H1 (cell line): Measurements from ENCODE around the gene FOXS1. TPM values are rescaled to one million over a fixed set of nuclear protein-coding genes. Genes with fewer than 3 reads are reported as not detected.
A peak's percentile ranks its signal among the peaks of the same experiment; 100 is the strongest.

ENCODE experiments used
- CTCF ChIA-PET: fragments of 300-600 bp; sonication (Branson Sonifier 250); formaldehyde crosslinking; loops from one replicate; lab custom pipeline; 2021; ENCODE audit not compliant: partially characterized antibody; lab: Charles Lee
- POLR2A ChIA-PET: fragments of 300-600 bp; sonication (Branson Sonifier 250); formaldehyde crosslinking; loops from one replicate; lab custom pipeline; 2021; ENCODE audit warnings: inconsistent platforms; ENCODE audit not compliant: partially characterized antibody; lab: Charles Lee
- DNase-seq, 2 experiments: peaks; one replicate each; pipeline versions ENCODE4 v3.0.0 to v3.0.0-alpha.2; 2010 to 2022; ENCODE audit warnings: low spot score in 2 of 2, low read depth in 1 of 2, mixed read lengths in 1 of 2
- FAIRE-seq: peaks from 2 replicates; lab custom pipeline; 2011; peaks lifted over from hg19 to GRCh38; lab: Jason Lieb, UNC
- H2AFZ ChIP-seq: 2 replicates; pipeline ENCODE4 v1.8.1; 2012; ENCODE audit warnings: low read length, inconsistent platforms
- H2AK5ac ChIP-seq: 2 replicates; pipeline ENCODE4 v1.6.1; 2013; ENCODE audit warnings: low read depth, low read length
- H2BK120ac ChIP-seq: replicated peaks from 2 replicates; pipeline ENCODE3; 2013; ENCODE audit warnings: low read depth, low read length, inconsistent platforms
- H2BK12ac ChIP-seq: 2 replicates; pipeline ENCODE4 v1.6.1; 2013; ENCODE audit warnings: low read depth, low read length
- H2BK15ac ChIP-seq: 2 replicates; pipeline ENCODE4 v1.6.1; 2013; ENCODE audit warnings: low read length
- H2BK20ac ChIP-seq: 2 replicates; pipeline ENCODE4 v1.6.1; 2013; ENCODE audit warnings: low read length
- H2BK5ac ChIP-seq: 2 replicates; pipeline ENCODE4 v1.6.1; 2013; ENCODE audit warnings: low read depth, low read length
- H3K14ac ChIP-seq: 2 replicates; pipeline ENCODE4 v1.6.1; 2013; ENCODE audit warnings: inconsistent platforms; ENCODE audit not compliant: insufficient read length
- H3K18ac ChIP-seq: 2 replicates; pipeline ENCODE4 v1.6.1; 2013; ENCODE audit warnings: low read length; ENCODE audit errors: extremely low read depth
- H3K23ac ChIP-seq: 2 replicates; pipeline ENCODE4 v1.6.1; 2013; ENCODE audit warnings: inconsistent platforms; ENCODE audit not compliant: insufficient read length
- H3K23me2 ChIP-seq: 2 replicates; pipeline ENCODE4 v1.6.1; 2013; ENCODE audit warnings: low read depth, low read length
- H3K27ac ChIP-seq: 2 replicates; pipeline ENCODE4 v1.6.1; 2011; ENCODE audit warnings: low read depth, low read length, inconsistent platforms
- H3K27me3 ChIP-seq, 4 experiments: replicated peaks in 1 of 4; 1 replicate in 1 of 4; 2 replicates in 3 of 4; pipeline versions ENCODE4 v1.6.1 to v1.8.1; 2011 to 2013; ENCODE audit warnings: low read length in 3 of 4, mild to moderate bottlenecking in 3 of 4, inconsistent platforms in 2 of 4, mixed read lengths in 2 of 4, moderate library complexity in 1 of 4; ENCODE audit not compliant: control insufficient read depth in 3 of 4, insufficient read depth in 3 of 4; ENCODE audit errors: extremely low read depth in 1 of 4
- H3K36me3 ChIP-seq, 4 experiments: 2 replicates each; pipeline versions ENCODE4 v1.6.1 to v1.8.1; 2011 to 2013; ENCODE audit warnings: mild to moderate bottlenecking in 4 of 4, low read length in 3 of 4, moderate library complexity in 2 of 4, control low read depth in 1 of 4, inconsistent platforms in 1 of 4; ENCODE audit not compliant: insufficient read depth in 4 of 4, control insufficient read depth in 2 of 4
- H3K4ac ChIP-seq: replicated peaks from 2 replicates; pipeline ENCODE3; 2013; ENCODE audit warnings: low read length, low read depth, mixed read lengths, inconsistent platforms; ENCODE audit not compliant: insufficient read length
- H3K4me1 ChIP-seq, 4 experiments: replicated peaks in 1 of 4; 1 replicate in 1 of 4; 2 replicates in 3 of 4; pipeline versions ENCODE4 v1.6.1 to v1.8.1; 2011 to 2013; ENCODE audit warnings: low read length in 3 of 4, inconsistent platforms in 2 of 4, mixed read lengths in 1 of 4; ENCODE audit not compliant: insufficient read depth in 4 of 4, control insufficient read depth in 3 of 4
- H3K4me2 ChIP-seq, 2 experiments: 2 replicates each; pipeline versions ENCODE4 v1.6.1 to v1.8.1; 2011 to 2013; ENCODE audit warnings: low read depth in 2 of 2, low read length in 2 of 2, control low read depth in 1 of 2, inconsistent platforms in 1 of 2, mild to moderate bottlenecking in 1 of 2; ENCODE audit not compliant: insufficient read depth in 1 of 2
- H3K4me3 ChIP-seq, 4 experiments: fragments of 200-600, 300-600 bp in 1 of 4; sonication (generic), shearing (Covaris generic), sonication (Bioruptor Twin) in 1 of 4; 2 replicates each; pipeline versions ENCODE4 v1.5.1 to v1.8.1; 2011 to 2016; ENCODE audit warnings: low read length in 4 of 4, low read depth in 3 of 4, control low read depth in 2 of 4, inconsistent platforms in 2 of 4, mild to moderate bottlenecking in 2 of 4, mixed read lengths in 1 of 4, moderate library complexity in 1 of 4; ENCODE audit not compliant: insufficient read depth in 2 of 4; ENCODE audit errors: extremely low read depth in 1 of 4
- H3K56ac ChIP-seq: replicated peaks from 2 replicates; pipeline ENCODE3; 2013; ENCODE audit warnings: low read depth, mild to moderate bottlenecking, mixed read lengths, low read length, inconsistent platforms; ENCODE audit not compliant: insufficient read length
- H3K79me1 ChIP-seq: 2 replicates; pipeline ENCODE4 v1.6.1; 2013; ENCODE audit warnings: low read depth, low read length, control low read depth
- H3K79me2 ChIP-seq, 2 experiments: 2 replicates each; pipeline versions ENCODE4 v1.6.1 to v1.8.1; 2012 to 2013; ENCODE audit warnings: low read length in 2 of 2, mild to moderate bottlenecking in 2 of 2, inconsistent platforms in 1 of 2; ENCODE audit not compliant: insufficient read depth in 2 of 2, control insufficient read depth in 1 of 2
- H3K9ac ChIP-seq, 4 experiments: replicated peaks in 1 of 4; 1 replicate in 1 of 4; 2 replicates in 3 of 4; pipeline versions ENCODE4 v1.6.1 to v1.8.1; 2011 to 2013; ENCODE audit warnings: low read depth in 3 of 4, low read length in 3 of 4, control low read depth in 2 of 4, mild to moderate bottlenecking in 2 of 4, moderate library complexity in 2 of 4, inconsistent platforms in 1 of 4; ENCODE audit errors: extremely low read depth in 1 of 4
- H3K9me3 ChIP-seq, 2 experiments: 2 replicates each; pipeline versions ENCODE4 v1.6.1 to v1.8.1; 2012 to 2013; ENCODE audit warnings: mild to moderate bottlenecking in 2 of 2, moderate library complexity in 2 of 2, control low read depth in 1 of 2, inconsistent platforms in 1 of 2, low read depth in 1 of 2, low read length in 1 of 2, mixed read lengths in 1 of 2; ENCODE audit not compliant: insufficient read depth in 2 of 2
- H4K20me1 ChIP-seq, 2 experiments: replicated peaks in 1 of 2; 2 replicates each; pipeline versions ENCODE3 to v1.8.1; 2011 to 2013; ENCODE audit warnings: inconsistent platforms in 2 of 2, low read length in 2 of 2, mild to moderate bottlenecking in 1 of 2; ENCODE audit not compliant: insufficient read depth in 2 of 2, control insufficient read depth in 1 of 2
- H4K5ac ChIP-seq: 2 replicates; pipeline ENCODE4 v1.6.1; 2013; ENCODE audit warnings: low read length, low read depth, mixed read lengths, inconsistent platforms; ENCODE audit not compliant: insufficient read length
- H4K8ac ChIP-seq: 2 replicates; pipeline ENCODE4 v1.8.0; 2013; ENCODE audit warnings: mild to moderate bottlenecking, moderate library complexity, low read length, inconsistent platforms; ENCODE audit not compliant: insufficient read depth; ENCODE audit errors: extremely low read depth
- H4K91ac ChIP-seq: replicated peaks from 2 replicates; pipeline ENCODE3; 2013; ENCODE audit warnings: low read length, mixed read lengths, inconsistent platforms; ENCODE audit not compliant: insufficient read length
- CBX5 ChIP-seq: fragments of 300-800, 300-1000 bp; sonication (generic); IDR thresholded peaks from 2 replicates; pipeline ENCODE4 v1.7.1; 2016; ENCODE audit warnings: antibody characterized with exemption, low read length, low read depth
- CBX8 ChIP-seq: fragments of 300-800, 300-1000 bp; sonication (generic); IDR thresholded peaks from 2 replicates; pipeline ENCODE4 v1.7.1; 2016; ENCODE audit warnings: low read depth, low read length, borderline replicate concordance
- KDM5A ChIP-seq: fragments of 200-600 bp; IDR thresholded peaks from 2 replicates; pipeline ENCODE4 v1.7.1; 2012; ENCODE audit warnings: mild to moderate bottlenecking, low read length, inconsistent platforms, mixed read lengths
- SIRT6 ChIP-seq: IDR thresholded peaks from one replicate; pipeline ENCODE4 v1.7.1; 2012; ENCODE audit warnings: low read length, inconsistent platforms
- SP1 ChIP-seq: IDR thresholded peaks from 2 replicates; pipeline ENCODE4 v1.6.1; 2011; ENCODE audit warnings: low read depth, low read length
- SP4 ChIP-seq: IDR thresholded peaks from 2 replicates; pipeline ENCODE4 v1.6.1; 2012; ENCODE audit warnings: low read length, inconsistent platforms
- WGBS, 2 experiments: shearing (Covaris generic) in 1 of 2; methylation state at CpG; one replicate each; pipeline versions ENCODE4 v1.1.6 to v1.1.7; 2013 to 2015; ENCODE audit warnings: low lambda C conversion rate in 2 of 2, mixed read lengths in 2 of 2, inconsistent platforms in 1 of 2, low coverage in 1 of 2, missing lambda C conversion rate in 1 of 2; ENCODE audit not compliant: insufficient replicate concordance in 2 of 2, insufficient coverage in 1 of 2, insufficient read length in 1 of 2; ENCODE audit errors: extremely low coverage in 1 of 2, missing lambda C conversion rate in 1 of 2; 5-methylcytosine and 5-hydroxymethylcytosine counted together
- polyA plus RNA-seq, 7 experiments: library from polyadenylated mRNA; depleted of rRNA in 3 of 7; stranded (reverse) in 5 of 7; unstranded in 2 of 7; fragments of >200 nt in 5 of 7; fragments of 200-250 nt in 2 of 7; gene quantifications; 1 replicate in 5 of 7; 2 replicates in 1 of 7; 4 replicates in 1 of 7; pipeline versions ENCODE4 v1.2.1 to v1.2.3, GENCODE V29; 2011 to 2013; ENCODE audit warnings: missing spikeins in 2 of 7, mixed read lengths in 2 of 7
- total RNA-seq: library from RNA; stranded (reverse); fragmentation: NEBNext Ultra II Directional; extraction: Animal tissue kit (Norgen Biotek cat#: 25700); gene quantifications from 2 replicates; pipeline ENCODE4 v1.2.1, GENCODE V29; 2021
- TF ChIP-seq, protein P1 (sequence below): IDR thresholded peaks from 2 replicates; pipeline ENCODE4 v1.6.1; 2012; ENCODE audit warnings: inconsistent platforms
- TF ChIP-seq, protein P2 (sequence below): IDR thresholded peaks from 2 replicates; pipeline ENCODE4 v1.6.1; 2011; ENCODE audit warnings: low read length, improper control_type of control experiment
- TF ChIP-seq, protein P3 (sequence below): IDR thresholded peaks from 2 replicates; pipeline ENCODE4 v1.6.1; 2011; ENCODE audit warnings: low read depth, mild to moderate bottlenecking, low read length; ENCODE audit not compliant: insufficient read depth

Gene FOXS1
- total and polyA plus RNA-seq, 2 of the 8 experiments (the other 6 are each of a cell fraction or from before 2014, with no cell fraction given) = 0.45 TPM; not detected in 1

DNA sequence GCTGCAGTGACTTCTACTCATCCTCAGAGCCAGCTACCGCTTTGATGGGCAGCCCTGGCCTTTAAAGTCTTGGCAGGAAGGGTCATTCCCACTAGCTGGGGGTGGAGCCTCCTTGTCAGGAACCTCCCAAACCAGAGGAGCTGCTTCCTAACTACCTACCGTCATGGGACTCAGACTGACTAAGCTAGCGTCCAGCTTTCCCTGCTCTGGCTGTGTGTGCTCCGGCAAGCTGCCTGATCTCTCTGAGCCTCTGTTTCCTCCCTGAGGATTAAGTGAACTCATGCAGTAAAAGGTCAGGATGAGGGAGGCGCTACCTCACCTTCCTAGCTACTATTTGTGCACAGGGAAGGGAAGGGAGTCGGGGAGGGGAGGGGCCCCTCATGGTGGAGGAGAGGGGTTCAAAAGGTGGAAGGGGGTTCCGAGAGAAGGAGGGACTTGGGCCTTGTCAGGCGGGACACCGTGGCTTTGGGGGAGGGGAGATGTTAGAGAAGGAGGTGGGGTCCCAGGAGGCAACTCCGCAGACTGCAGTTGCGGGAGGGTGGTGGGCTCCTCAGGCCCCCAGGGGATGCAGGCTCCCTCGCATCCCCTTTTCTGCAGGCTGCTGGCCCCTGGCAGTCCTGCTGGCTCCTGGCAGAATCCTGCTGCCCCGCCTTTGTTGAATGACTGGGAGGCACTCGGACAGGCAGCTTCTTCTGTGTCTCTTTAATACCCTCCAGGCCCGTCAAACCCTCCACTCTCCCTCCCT is 15.2 kb upstream of the FOXS1 start:
- Histone ChIP-seq H3K18ac (peak overlapping the region; percentile 38; the same call in 1 of the 2 replicates), H3K36me3 (no peaks in the 10 kb centered on the region), H3K4me1 (peaks cover 3 to 34% (median 18%) of the 10 kb centered on the region in 4 experiments), H2BK15ac (peak overlapping the region; percentile 88; the same call in 1 of the 2 replicates), H2AK5ac (no peak overlapping the region), H3K27me3 (peaks cover 0 to 17% (median 13%) of the 10 kb centered on the region in 4 experiments; a peak in 5 of 7 replicates), H4K5ac (no peak overlapping the region), H4K20me1 (no peaks in the 10 kb centered on the region), H3K4ac (no peak overlapping the region), H3K56ac (no peak overlapping the region), H4K91ac (no peak overlapping the region), H2BK20ac (0 out of 2 replicates have a peak overlapping the region, but pooled peaks have one; percentile 16), H3K4me3 (peak overlapping the region; percentile 60 to 89 (median 84)), H2BK120ac (no peak overlapping the region), H3K9ac (no peak overlapping the region), H3K27ac (no peak overlapping the region), H2BK5ac (no peak overlapping the region), H3K23me2 (peaks cover 15% of the 10 kb centered on the region), H3K14ac (no peak overlapping the region), H3K23ac (no peak overlapping the region), H3K79me2 (no peaks in the 10 kb centered on the region), H3K9me3 (no peaks in the 10 kb centered on the region), H4K8ac (no peak overlapping the region), H3K4me2 (peak overlapping the region; percentile 68 to 97), H2AFZ (no peak overlapping the region; the same call in 1 of the 2 replicates), H2BK12ac (no peak overlapping the region), H3K79me1 (no peaks in the 10 kb centered on the region)
- CTCF ChIA-PET = interaction anchor here (0.6 to 2.7 kb wide), 16 partner anchors 10 to 778 kb away, joined by 3 to 17 read pairs (median 4); partner anchors contain the start of gene PDRG1
- FAIRE-seq (peak; percentile 79), DNase-seq (peak in 1 of 2 experiments; percentile 71)
- WGBS, 2 experiments = 8% methylated on average over 13 of the region's 15 CpGs; no CpG with 5 or more reads in 1 of the 2 experiments
- POLR2A ChIA-PET = interaction anchor here (0.7 to 1.6 kb wide), 7 partner anchors 9 to 241 kb away, joined by 3 to 6 read pairs (median 4); partner anchors contain the start of gene PDRG1
- TF ChIP-seq SIRT6 (no peak), CBX8 (no peak), CBX5 (no peak), KDM5A (no peak), SP1 (no peak), SP4 (no peak)
- TF ChIP-seq, protein P1, sequence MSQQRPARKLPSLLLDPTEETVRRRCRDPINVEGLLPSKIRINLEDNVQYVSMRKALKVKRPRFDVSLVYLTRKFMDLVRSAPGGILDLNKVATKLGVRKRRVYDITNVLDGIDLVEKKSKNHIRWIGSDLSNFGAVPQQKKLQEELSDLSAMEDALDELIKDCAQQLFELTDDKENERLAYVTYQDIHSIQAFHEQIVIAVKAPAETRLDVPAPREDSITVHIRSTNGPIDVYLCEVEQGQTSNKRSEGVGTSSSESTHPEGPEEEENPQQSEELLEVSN = no peak
- TF ChIP-seq, protein P2, sequence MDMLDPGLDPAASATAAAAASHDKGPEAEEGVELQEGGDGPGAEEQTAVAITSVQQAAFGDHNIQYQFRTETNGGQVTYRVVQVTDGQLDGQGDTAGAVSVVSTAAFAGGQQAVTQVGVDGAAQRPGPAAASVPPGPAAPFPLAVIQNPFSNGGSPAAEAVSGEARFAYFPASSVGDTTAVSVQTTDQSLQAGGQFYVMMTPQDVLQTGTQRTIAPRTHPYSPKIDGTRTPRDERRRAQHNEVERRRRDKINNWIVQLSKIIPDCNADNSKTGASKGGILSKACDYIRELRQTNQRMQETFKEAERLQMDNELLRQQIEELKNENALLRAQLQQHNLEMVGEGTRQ = peak; percentile 21; the same call in 1 of the 2 replicates
- TF ChIP-seq, protein P3, sequence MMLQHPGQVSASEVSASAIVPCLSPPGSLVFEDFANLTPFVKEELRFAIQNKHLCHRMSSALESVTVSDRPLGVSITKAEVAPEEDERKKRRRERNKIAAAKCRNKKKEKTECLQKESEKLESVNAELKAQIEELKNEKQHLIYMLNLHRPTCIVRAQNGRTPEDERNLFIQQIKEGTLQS = no peak
